Neural cell (in vitro differentiated cells): ENCODE results near the gene CTCF.

Source experiments
- CTCF ChIP-seq: fragments of 450-650 bp; IDR thresholded peaks from 2 replicates; pipeline ENCODE4 v1.5.1; 2014; ENCODE audit warnings: antibody characterized with exemption, mild to moderate bottlenecking, moderate library complexity; ENCODE audit not compliant: poor library complexity, severe bottlenecking
- EP300 ChIP-seq: fragments of 450-650 bp; conservative IDR thresholded peaks from 2 replicates; pipeline ENCODE4 v1.6.1; 2014; ENCODE audit warnings: antibody characterized with exemption, mild to moderate bottlenecking, moderate library complexity; ENCODE audit not compliant: poor library complexity, severe bottlenecking
- EZH2 ChIP-seq: fragments of 200-600, 300-800 bp; shearing (Covaris generic), sonication (generic); IDR thresholded peaks from 2 replicates; pipeline ENCODE4 v1.6.1; 2014; ENCODE audit warnings: antibody characterized with exemption, low read length, borderline replicate concordance, mild to moderate bottlenecking; ENCODE audit not compliant: insufficient read depth, poor library complexity, severe bottlenecking
- POLR2AphosphoS5 ChIP-seq: IDR thresholded peaks from 2 replicates; pipeline ENCODE4 v1.6.1; 2012
- RAD21 ChIP-seq: fragments of 450-650 bp; conservative IDR thresholded peaks from 2 replicates; pipeline ENCODE4 v1.6.1; 2014; ENCODE audit warnings: antibody characterized with exemption, mild to moderate bottlenecking, moderate library complexity
- REST ChIP-seq: IDR thresholded peaks from 2 replicates; pipeline ENCODE4 v1.6.1; 2012; ENCODE audit warnings: borderline replicate concordance
- SMC3 ChIP-seq: fragments of 450-650 bp; conservative IDR thresholded peaks from 2 replicates; pipeline ENCODE4 v1.6.1; 2014; ENCODE audit warnings: antibody characterized with exemption, mild to moderate bottlenecking, moderate library complexity; ENCODE audit not compliant: poor library complexity
- TAF1 ChIP-seq: IDR thresholded peaks from 2 replicates; pipeline ENCODE4 v1.6.1; 2012; ENCODE audit warnings: low read depth

GRCh38 chr16:67552476-67552875 lies 9.8 kb upstream of the CTCF start:
- TF ChIP-seq TAF1: no peak
- TF ChIP-seq CTCF: no peak
- TF ChIP-seq EZH2: no peak
- no peak for TF ChIP-seq EP300
- TF ChIP-seq RAD21: no peak
- TF ChIP-seq POLR2AphosphoS5: no peak
- TF ChIP-seq REST: no peak
- TF ChIP-seq SMC3: no peak
